ENCODE results near the gene CDKN1C. TPM values are rescaled to one million over a fixed set of nuclear protein-coding genes. Genes with fewer than 3 reads are reported as not detected.

CDKN1C gene
- total and polyA plus RNA-seq, 12 donors: 16.9 to 55.3 (median 26.6) TPM

GRCh38 chr11:2868506-2869133 is 17.0 kb downstream of the CDKN1C start:
- peak in 3 of 8 donors; percentile 22 to 40 (median 38) for ATAC-seq
- H3K27me3 ChIP-seq: peaks cover 5 to 66% (median 33%) of the 10 kb centered on the region in 7 donors
- H3K27ac ChIP-seq: no peak overlapping the region
- H3K36me3 ChIP-seq: no peaks in the 10 kb centered on the region
- no peak for DNase-seq
- 22 to 25% methylated on average over 16 of the region's 16 CpGs for WGBS, 2 donors
- H3K4me1 ChIP-seq: peaks cover 0 to 28% (median 10%) of the 10 kb centered on the region in 9 donors
- intact Hi-C loops (cut with DNase I): no loop called here
- no peaks in the 10 kb centered on the region for H3K9me3 ChIP-seq
- no peak for TF ChIP-seq CTCF (IDR thresholded peaks at IDR 0.05)
- peak overlapping the region in 9 of 10 donors; percentile 2 to 42 (median 32) for H3K4me3 ChIP-seq

GRCh38 chr11:2867722-2868505 is 17.7 kb downstream of the CDKN1C start:
- H3K27me3 ChIP-seq: peaks cover 5 to 73% (median 40%) of the 10 kb centered on the region in 7 donors
- TF ChIP-seq CTCF (IDR thresholded peaks at IDR 0.05): peak in 5 of 9 donors; percentile 5 to 26 (median 15)
- intact Hi-C loops (cut with DNase I): no loop called here
- ATAC-seq (no peak), DNase-seq (no peak)
- H3K36me3 ChIP-seq: no peaks in the 10 kb centered on the region
- H3K4me1 ChIP-seq: peaks cover 0 to 28% (median 10%) of the 10 kb centered on the region in 9 donors
- 53 to 70% methylated on average over 25 of the region's 25 CpGs for WGBS, 2 donors
- H3K9me3 ChIP-seq: no peaks in the 10 kb centered on the region
- peak overlapping the region in 9 of 10 donors; percentile 2 to 42 (median 32) for H3K4me3 ChIP-seq
- H3K27ac ChIP-seq: no peak overlapping the region

DNA sequence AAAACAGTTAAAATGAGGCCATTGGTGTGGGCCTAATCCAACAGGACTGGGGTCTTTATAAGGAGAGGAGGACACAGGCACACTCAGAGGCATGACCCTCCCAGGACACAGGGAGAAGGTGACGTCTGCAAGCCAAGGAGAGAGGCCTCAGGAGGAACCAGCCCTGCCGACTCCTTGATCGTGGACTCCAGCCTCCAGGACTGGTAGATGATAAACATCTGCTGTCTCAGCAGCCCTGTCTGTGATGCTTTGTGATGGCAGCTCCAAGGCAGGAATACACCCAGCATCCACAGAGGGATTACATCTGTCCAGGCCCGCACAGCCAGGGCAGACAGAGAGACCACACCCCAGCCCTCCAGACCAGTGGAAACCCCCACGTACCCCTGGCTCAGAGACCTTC is 18.4 kb downstream of the CDKN1C start:
- H3K27me3 ChIP-seq: peaks cover 5 to 74% (median 47%) of the 10 kb centered on the region in 7 donors
- no peak for ATAC-seq
- H3K9me3 ChIP-seq: no peaks in the 10 kb centered on the region
- WGBS, 2 donors: 92 to 99% methylated on average over 5 of the region's 5 CpGs
- no peaks in the 10 kb centered on the region for H3K36me3 ChIP-seq
- H3K4me3 ChIP-seq: no peak overlapping the region
- H3K27ac ChIP-seq: no peak overlapping the region
- peaks cover 0 to 28% (median 14%) of the 10 kb centered on the region in 9 donors for H3K4me1 ChIP-seq
- TF ChIP-seq CTCF (IDR thresholded peaks at IDR 0.05): no peak
- no peak for DNase-seq
- intact Hi-C loops (cut with DNase I): no loop called here

DNA sequence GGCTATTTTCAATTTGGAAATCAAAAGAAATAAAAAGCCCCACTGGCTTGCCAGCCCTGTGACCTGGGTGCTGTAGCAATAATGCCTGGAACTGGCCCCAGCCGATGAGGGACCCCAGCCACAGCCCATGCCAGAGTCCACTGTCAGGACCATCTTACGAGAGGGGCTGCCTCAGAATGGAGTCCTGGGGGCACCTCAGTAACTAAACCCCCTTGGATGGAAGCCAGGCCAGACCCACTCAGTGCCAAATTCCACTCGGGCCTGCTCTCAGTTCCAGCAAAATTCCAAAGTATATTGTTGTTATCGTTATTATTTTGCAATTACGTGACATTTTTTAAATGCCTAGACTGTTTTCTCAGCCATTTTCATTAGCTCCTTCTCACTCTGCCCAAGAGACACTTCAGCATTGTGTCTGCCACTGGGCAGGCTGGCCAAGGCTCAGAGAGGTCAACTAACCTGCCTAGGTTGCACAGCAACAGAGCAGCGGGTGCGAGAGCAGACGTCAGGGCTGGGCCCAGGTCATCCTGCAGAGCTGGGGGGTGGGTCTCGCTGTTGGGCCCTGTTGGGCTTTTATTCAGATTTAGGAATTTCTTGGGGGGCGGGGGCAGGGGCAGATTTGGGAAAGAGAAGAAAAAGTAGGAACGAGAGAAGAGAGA is 19.5 kb downstream of the CDKN1C start:
- TF ChIP-seq CTCF (IDR thresholded peaks at IDR 0.05): no peak
- ATAC-seq (no peak), DNase-seq (no peak)
- Histone ChIP-seq H3K9me3 (no peaks in the 10 kb centered on the region), H3K4me1 (peaks cover 0 to 21% (median 9%) of the 10 kb centered on the region in 9 donors), H3K27me3 (peaks cover 5 to 74% (median 45%) of the 10 kb centered on the region in 7 donors), H3K4me3 (no peak overlapping the region), H3K36me3 (no peaks in the 10 kb centered on the region), H3K27ac (no peak overlapping the region)
- intact Hi-C loops (cut with DNase I): no loop called here
- 94% methylated on average over 11 of the region's 11 CpGs for WGBS, 2 donors

Measured in heart right ventricle (tissue), 16 donors.